Limb (tissue), 2 donors: ENCODE measurements around the gene EPHA1.

Experiments
- DNase-seq, 2 donors: peaks; one replicate each; pipeline ENCODE4 v3.0.0-alpha.2; 2016; ENCODE audit errors: extremely low spot score in 2 of 2

EPHA1 gene

GRCh38 chr7:143408686-143409561 is at the start of gene EPHA1:
EPHA1 (minus strand) TSS chr7:143408856; CDS start chr7:143408805, 51 bp downstream.
- peak in 1 of 2 donors; percentile 56 for DNase-seq

GRCh38 chr7:143458263-143458662 is 49.6 kb upstream of the EPHA1 start:
- no peak for DNase-seq

DNA sequence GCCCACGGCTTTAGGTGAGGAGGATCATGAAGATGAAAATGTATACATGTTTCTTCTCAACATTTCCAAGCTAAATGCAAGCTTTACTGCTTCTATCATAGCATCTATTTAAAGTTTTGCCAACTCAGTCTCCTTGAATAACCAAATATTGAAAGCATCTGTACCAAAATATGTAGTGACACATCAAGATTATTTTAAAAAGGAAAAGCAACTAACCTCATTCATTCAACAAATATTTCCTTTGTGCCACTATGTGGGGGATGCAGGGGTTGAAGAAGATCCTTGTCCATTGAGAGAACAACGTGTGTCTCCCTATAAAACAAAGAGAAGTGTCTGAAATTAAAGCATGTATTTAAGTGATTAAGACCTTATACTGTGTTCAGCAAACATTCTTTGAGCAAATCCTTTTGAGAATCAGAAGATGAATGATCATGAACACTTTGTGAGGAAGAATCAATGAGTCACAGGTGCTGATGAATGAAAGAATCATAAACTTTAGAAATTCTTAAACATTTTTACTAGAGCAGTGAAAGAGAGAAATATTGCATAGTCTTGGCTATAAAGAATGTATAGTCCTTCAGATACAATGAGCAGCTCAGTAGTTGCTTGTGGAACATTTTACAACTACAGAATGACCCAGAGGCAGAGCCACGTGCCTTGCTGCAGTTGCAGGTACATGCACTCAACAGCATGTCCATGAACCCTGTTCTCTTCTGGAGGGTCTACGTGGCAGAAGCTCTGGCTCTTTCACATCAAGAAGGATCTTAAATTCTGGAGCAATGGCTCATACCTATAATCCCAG is 48.5 kb upstream of the EPHA1 start:
- DNase-seq = no peak

DNA sequence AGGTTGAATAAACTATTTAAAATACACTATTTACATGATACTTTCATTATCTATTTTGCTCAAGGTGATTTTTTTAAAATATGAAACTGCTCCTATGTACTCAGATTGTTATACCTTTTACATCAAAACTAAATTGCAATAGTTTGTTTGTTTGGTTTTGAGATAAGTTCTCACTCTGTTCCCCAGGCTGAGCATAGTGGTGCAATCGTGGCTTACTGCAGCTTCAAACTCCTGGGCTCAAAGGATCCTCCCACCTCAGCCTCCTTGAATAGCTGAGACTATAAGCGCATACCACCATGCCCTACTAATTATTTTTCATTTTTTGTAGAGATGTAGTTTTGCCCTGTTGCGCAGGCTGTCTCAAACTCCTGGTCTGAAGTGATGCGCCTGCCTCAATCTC is 47.3 kb upstream of the EPHA1 start:
- no peak for DNase-seq

GRCh38 chr7:143455491-143455890 is 46.8 kb upstream of the EPHA1 start:
- no peak for DNase-seq

DNA sequence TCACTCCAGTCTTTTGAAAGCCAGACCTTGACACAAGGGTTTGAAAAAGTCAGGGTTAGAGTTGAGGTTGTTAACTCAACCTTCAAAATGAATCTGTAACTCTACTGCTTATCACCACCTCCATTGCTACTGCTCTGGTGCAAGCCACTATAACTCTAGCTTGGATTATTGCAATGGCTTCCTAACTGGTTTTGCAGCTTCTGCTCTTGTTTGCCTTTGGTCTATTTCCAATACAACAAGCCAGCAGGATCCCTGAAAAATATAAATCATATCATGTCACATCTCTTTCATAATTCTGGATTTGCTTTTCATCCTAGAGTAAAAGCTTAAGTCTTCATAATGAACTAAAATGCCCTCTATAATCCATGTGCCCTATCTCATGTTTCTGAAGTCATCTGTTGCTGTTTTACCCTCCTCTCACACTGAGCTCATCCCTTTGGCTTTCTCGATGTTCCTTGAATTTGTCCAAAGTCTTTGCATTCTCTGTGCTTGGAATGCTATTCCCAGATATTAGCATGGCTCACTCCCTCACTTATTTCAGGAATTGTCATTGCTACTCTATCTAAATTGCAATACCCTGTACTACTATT is 45.5 kb upstream of the EPHA1 start:
- DNase-seq = no peak

DNA sequence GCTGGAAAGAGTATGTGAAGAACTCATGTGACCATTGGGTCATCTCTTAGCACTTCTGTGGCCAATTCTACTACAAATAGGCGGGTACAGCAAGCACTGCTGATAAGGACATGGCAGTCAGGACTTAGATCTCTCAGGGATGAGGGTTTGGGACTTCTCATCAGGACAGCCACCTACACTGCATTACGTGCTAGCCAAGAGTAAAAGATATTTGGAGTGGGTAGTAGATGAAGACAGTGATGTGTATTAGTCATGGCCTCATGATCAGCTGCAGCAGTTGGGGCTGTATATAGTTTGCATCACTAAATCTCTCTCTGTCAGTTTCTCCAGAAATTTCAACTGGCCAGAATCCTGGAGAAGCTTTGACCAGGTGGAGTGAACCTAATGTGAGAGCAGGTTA is 43.8 kb upstream of the EPHA1 start:
- DNase-seq = no peak

GRCh38 chr7:143451746-143452145 is 43.1 kb upstream of the EPHA1 start:
- DNase-seq = no peak

DNA sequence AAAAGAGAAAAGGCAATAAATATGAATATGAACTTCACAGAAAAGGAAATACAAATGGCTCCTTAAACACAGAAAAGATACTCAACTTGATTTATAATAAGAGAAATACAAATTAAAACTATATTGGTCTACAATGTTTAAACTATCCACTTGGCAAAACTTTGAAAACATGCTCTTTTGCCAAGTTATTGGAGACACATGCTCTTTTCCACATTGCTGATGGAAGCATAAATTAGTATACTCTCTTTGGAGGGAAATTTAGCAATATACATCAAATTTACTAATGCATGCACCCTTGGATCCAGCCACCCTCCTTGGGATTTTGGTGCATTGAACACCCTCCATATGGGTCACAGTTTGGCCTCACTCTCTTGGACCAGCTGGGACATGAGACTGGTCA is 42.5 kb upstream of the EPHA1 start:
- no peak for DNase-seq

DNA sequence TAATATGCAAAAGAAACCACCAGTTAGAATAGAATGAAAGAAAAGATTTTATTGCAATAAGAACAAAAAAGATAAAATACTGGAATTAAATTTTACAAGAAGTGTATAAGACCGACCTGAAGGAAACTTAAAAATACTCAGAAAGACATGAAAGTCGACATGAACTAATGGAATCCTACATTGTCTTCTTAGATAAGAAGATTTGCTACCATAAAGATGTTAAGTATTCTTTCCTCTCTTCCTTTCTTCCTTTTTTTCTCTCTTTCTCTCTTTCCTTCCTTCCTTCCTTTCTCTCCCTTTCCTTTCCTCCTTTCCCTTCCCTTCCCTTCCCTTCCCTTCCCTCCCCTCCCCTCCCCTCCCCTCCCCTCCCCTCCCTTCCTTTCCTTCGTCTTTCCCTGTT is 41.1 kb upstream of the EPHA1 start:
- DNase-seq = no peak

DNA sequence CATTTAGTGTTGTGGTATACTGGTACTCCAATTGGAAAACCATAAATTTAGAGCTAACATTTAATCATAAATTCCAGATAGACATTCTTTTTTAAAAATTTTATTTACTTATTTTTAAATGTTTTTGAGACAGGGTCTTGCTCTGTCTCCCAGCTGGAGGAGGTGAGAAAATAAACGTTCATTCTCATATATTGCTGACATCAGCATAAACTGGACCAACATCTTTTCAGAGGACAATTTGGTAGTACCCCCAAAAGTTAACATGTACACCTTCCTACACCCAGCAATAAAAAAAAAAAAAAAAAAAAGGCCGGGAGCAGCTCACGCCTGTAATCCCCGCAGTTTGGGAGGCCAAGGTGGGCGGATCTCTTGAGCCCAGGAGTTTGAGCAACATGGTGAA is 39.8 kb upstream of the EPHA1 start:
- no peak for DNase-seq

DNA sequence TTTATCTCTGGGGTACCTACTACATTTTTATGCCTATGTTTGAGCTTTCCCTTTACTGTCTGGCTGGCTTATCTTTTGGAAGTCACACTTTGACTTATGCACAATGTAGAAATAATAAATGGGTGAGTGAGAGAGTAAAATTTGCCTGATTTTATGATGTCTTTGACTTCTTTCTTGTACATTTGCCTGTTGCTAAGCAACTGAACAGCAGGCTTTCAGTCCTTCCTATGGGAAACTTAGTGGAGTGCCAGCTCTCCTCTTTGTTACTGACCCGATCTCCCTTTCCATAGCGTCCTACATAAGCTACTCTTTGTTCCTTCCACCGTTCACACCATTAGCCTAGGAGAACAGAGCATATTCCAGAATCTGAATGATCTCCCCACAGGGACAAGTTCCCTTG is 38.8 kb upstream of the EPHA1 start:
- peak in 1 of 2 donors; percentile 3 for DNase-seq

- no peak for DNase-seq
Measured at GRCh38 chr7:143444785-143445184, 36.1 kb upstream of the EPHA1 start.

DNA sequence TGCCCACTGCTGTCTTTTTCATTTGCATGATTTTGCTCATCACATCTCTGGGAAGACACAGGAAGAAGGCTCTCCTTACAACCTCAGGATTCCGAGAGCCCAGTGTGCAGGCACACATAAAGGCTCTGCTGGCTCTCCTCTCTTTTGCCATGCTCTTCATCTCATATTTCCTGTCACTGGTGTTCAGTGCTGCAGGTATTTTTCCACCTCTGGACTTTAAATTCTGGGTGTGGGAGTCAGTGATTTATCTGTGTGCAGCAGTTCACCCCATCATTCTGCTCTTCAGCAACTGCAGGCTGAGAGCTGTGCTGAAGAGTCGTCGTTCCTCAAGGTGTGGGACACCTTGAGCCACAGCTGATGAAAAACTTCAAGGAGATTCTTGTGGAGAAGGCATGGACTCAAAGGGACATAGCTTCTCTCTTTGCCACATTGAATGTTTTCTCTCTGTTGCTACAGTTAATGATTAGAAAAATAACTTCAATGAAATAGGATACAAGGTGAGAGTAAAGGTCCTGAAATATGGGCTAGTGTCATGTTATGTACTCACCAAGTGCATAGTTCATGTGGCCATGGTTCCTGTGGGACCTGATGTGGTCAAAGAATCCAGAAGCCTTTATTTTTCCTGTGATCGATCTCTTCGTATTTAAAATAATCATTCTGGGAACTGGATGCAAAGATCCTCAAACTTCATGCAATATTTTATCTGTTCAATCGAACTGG is 35.6 kb upstream of the EPHA1 start:
- DNase-seq = no peak

- no peak for DNase-seq
Measured at GRCh38 chr7:143443153-143443552, 34.5 kb upstream of the EPHA1 start, which contains the start of gene TAS2R60. TAS2R60 (plus strand) TSS chr7:143443453; CDS start chr7:143443453, 0 bp downstream.

DNA sequence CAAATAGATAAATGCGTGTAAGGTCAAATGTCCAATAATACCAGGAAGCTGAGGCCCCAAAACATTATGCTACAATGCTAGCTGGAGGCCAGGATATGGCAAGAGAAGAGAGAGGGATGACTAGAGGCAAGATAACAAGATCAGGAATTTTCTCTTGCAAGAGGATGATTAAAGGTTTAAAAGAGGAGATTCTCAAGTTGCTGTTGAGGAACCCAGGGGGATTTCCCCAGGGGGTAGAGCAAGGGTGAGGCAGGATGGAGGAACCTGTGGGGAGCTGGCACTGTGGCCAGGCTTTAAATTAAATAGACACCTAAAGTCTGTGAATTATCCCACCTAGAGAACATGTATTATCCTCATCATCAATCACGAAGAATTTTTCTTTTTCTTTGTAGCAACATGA is 31.2 kb upstream of the EPHA1 start:
- DNase-seq = no peak

- no peak for DNase-seq
Measured at GRCh38 chr7:143437578-143437977, 28.9 kb upstream of the EPHA1 start.

DNA sequence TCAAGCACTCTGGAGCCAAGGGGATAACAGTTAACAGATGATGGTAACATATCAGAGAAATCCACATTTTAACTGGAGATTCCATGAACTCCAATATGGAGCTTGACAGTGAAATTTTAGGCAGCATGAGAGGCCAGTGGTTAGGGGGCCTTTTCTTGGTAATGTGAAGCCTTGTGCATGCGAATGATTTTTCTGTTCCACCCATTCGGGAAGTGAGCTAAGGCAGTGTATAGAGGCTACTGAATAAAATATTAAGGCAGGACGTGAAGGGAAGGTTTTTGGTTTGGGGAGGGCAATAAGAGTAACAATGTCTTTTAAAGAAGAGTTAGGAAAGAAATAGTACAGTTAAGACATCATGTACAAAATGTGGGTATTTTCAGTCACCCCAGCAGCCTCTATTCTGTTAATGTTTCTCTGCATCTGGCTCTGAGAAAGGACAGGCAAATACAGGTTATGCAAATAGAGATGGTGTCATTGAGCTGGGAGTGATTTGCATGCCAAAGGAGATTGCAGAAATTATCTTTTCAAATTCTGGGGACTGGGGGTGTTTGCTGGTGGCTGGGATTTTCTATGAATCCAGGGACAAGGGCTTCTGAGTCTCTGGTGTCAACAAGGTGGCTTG is 27.8 kb upstream of the EPHA1 start:
- DNase-seq = no peak

DNA sequence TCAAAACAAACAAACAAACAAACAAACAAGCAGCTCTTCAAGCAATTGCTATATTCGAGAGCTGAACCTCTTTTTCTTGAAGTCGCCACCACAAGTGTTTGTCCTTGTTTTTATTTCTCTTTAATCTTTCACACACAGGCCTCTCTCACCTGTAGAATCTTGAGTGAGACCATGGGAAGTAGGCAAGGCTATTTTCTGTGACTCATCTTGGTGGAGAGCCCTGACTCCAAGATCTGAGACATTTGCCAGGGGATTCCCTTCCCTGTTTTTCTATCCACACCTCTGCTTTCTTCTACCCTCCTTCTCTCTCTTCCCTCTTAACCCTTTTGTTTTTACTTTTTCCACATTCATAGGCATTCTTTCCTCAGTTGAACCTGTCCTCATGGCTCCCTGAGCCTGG is 26.6 kb upstream of the EPHA1 start:
- no peak for DNase-seq

GRCh38 chr7:143434660-143435059 is 26.0 kb upstream of the EPHA1 start:
- DNase-seq = no peak

GRCh38 chr7:143433759-143434158 is 25.1 kb upstream of the EPHA1 start:
- no peak for DNase-seq
